NCI-H526 treated with DMSO at 0.1 percent for 48 hours (cell line): Measurements from ENCODE around the gene SLC7A11.
"Not testable (repeated sequence)": the region's sequence is repeated elsewhere in the genome, so short reads cannot be mapped to it uniquely, and the experiment has no call there.

Experiments
- DNase-seq: peaks from one replicate; lab custom pipeline; 2025; lab: John Stamatoyannopoulos, UW

SLC7A11 gene

GRCh38 chr4:138242834-138243156 lies 646 bp upstream of the SLC7A11 start:
- no peak for DNase-seq

GRCh38 chr4:138241281-138242075 lies 671 bp downstream of the SLC7A11 start:
- no peak for DNase-seq

- no peak for DNase-seq
These were observed 2.7 kb downstream of the SLC7A11 start for GRCh38 chr4:138239491-138239890.

DNA sequence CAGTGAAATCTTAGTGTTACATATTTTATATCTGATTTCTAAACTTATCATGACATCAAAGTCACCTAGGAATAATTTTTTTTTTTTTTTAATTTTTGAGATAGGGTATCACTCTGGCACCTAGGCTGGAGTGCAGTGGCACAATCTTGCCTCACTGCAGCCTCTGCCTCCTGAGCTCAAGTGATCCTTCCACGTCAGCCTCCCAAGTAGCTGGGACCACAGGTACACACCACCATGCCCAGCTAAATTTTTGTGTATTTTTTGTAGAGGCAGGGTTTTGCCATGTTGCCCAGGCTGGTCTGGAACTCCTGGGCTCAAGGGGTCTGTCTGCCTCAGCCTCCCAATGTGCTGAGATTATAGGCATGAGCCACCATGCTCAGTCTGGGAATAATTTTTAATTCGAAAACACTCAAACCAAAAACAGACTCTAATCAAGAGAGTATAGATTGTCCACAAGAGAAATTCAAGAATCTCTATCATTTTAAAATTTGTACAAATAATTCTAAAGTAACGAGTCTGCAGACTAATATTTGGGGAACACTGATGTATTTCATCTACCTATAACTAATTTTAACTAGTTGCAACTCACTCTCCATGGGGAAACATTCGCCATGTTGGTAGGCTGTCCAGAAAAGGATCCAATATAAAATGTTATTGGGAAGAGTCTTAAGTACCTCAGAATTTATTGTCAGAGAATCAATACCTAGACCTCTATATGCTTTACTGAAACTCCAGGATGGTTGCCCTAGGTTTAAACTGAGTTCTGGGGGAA lies 3.4 kb downstream of the SLC7A11 start:
- no peak for DNase-seq

DNA sequence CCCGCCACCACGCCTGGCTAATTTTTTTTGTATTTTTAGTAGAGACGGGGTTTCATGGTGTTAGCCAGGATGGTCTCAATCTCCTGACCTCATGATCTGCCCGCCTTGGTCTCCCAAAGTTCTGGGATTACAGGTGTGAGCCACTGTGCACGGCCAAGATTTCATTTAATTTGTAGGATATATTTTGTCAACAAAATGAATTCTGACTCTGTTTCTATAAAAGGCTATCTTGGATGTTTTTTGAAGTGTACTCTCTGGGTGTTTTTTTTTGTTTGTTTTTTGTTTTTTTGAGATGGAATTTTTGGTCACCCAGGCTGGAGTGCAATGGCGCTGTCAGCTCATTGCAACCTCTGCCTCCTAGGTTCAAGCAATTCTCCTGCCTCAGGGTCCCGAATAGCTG lies 5.0 kb downstream of the SLC7A11 start:
- DNase-seq = not testable (repeated sequence)

- DNase-seq = no peak
These were observed 6.1 kb downstream of the SLC7A11 start for GRCh38 chr4:138236037-138236436.

- DNase-seq = no peak
These were observed 6.7 kb downstream of the SLC7A11 start for GRCh38 chr4:138235419-138235952.

DNA sequence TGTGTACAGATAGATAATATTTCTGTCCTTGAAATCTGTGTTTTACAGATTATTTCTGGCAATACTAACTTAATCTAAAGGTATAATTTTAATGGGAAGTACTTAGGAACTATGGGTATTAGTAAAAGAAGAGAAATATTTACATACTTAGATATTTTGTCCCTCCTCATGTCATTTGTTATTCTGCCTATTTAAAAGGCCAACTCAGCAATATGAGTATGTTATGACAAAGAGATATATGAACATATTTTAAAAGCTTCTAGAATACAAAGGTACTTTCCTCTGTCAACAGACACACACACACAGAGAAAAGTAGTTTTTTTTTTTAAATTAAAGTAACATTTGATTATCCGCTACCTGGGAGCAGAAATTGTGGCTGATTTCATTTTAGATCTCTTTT lies 7.9 kb downstream of the SLC7A11 start:
- no peak for DNase-seq

- DNase-seq = no peak
These were observed 8.7 kb downstream of the SLC7A11 start for GRCh38 chr4:138233313-138234034.

GRCh38 chr4:138232364-138232763 lies 9.8 kb downstream of the SLC7A11 start:
- no peak for DNase-seq

GRCh38 chr4:138230048-138230447 lies 12.1 kb downstream of the SLC7A11 start:
- DNase-seq = no peak

GRCh38 chr4:138229160-138229559 lies 13.0 kb downstream of the SLC7A11 start:
- no peak for DNase-seq

GRCh38 chr4:138226351-138226750 lies 15.8 kb downstream of the SLC7A11 start:
- DNase-seq = no peak

DNA sequence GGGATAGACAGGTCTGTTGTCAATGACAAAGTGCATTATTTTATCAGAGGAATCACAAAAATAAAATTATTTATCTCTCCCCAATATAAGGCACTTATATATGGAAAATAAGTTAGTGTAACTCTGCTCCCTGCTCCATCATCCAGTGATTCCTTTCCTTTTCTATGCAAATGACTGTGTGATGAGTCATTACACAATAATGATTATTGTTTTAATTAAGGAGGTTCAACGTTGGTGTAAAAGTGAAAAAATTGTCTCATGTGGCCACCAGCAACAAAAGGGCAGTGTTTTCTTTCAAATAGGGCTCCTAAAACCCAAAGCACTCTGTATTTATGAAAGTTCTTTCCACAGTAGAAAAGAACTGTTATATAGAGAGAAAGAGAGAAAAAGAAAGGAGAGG lies 16.7 kb downstream of the SLC7A11 start:
- DNase-seq = no peak

DNA sequence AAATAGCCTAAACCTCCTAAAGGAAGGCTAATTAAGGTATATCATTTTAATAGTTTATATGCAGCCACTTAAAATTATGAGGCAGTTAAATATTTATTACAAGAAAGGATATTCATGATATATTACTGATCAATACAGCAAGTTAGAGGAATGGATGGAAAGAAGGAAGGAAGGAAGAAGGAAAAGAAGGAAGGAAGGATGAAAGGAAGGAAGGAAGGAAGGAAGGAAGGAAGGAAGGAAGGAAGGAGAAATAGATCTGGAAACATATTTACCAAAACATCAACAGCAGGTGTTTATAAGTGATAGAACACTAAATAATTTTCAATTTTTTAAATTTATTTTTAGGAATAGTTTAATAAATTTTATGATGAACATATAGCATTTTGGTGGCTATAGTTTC lies 17.5 kb downstream of the SLC7A11 start:
- no peak for DNase-seq

DNA sequence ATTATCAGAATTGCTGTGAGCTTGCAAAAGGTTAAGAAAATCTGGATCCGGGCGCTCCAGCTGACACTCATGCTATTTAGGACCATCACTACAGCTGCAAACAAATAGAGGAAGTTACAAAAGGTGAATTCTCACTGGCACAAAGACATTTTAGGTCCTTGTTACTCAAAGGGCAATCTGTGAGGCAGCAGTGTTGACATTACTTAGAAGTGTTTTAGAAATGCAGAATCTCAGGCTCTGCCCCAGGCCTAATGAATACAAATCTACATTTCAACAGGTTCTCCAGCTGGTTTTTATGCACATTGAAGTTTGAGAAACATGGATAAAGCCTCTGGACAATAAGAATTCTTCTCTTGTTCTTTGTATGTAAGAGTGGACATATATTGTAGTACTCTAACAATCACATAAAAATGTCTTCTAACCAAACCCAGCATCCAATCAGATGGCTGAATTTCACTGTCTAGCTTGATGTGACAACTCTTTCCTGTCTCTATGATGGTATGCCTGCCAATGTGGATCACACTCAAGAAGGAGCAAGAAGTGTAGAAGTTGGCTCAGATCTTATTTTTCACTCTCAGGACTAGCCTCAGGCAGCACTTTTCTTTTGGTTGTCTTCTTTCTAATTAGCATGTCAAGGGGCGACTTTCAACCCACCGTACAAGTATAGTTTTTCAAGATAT lies 18.8 kb downstream of the SLC7A11 start:
- DNase-seq = no peak

- DNase-seq = no peak
These were observed 20.1 kb downstream of the SLC7A11 start for GRCh38 chr4:138222046-138222445.

GRCh38 chr4:138218976-138219375 lies 23.2 kb downstream of the SLC7A11 start:
- DNase-seq = no peak

DNA sequence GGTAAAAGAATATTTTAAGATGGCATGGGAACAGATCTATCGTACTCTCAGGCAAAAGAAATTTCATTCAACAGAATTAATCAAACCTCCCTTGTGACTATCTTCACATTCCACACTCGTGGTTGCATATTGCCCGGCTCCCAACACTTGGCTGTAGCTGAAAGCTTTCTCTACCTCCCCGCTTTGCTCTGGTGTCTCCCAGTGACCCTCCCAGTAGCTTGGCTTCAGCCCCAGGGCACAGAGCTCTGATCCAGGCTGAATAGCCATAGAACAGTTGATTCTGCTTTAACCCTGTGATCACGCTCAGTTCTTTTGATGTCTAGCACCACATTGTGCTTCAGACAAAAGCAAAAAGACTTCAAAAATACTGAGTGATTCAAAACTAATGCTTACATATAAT lies 24.6 kb downstream of the SLC7A11 start:
- no peak for DNase-seq

- no peak for DNase-seq
These were observed 25.8 kb downstream of the SLC7A11 start for GRCh38 chr4:138216272-138216867.

DNA sequence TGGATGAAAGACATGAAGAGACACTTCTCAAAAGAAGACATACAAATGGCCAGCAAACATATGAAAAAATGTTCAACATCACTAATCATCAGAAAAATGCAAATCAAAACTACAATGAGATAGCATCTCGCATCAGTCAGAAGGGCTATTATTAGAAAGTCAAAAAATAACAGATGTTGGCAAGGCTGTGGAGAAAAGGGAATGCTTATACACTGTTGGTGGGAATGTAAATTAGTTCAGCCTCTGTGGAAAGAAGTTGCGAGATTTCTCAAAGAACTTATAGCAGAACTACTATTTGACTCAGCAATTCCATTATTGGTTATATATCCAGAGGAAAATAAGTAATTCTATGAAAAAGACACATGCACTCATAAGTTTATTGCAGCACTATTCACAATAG lies 31.6 kb downstream of the SLC7A11 start:
- DNase-seq = not testable (repeated sequence)

DNA sequence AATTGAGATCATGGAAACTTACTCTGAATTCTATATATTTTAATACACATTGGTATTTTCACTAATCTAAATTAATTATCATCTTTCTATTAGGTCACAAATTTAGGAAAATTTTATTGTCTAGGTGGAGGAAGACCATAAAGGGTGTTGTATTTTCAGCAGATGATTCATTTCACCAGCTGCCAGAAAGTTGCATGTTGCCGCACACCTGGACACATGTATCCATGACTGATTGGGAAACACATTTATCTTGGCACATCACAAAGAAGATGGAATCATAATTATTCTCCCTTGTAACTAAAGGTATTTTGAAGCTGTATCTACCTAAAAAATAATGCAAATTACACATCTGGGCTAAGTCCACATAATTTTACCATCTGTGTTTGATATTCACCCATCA lies 33.1 kb downstream of the SLC7A11 start:
- no peak for DNase-seq
